Myocyte (in vitro differentiated cells): Measurements from ENCODE around the gene MAGEB1. TPM values are rescaled to one million over a fixed set of nuclear protein-coding genes. Genes with fewer than 3 reads are reported as not detected.

ENCODE experiments used
- DNase-seq: peaks from one replicate; pipeline ENCODE4 v3.0.0-alpha.2; 2012; ENCODE audit warnings: low read depth
- polyA plus RNA-seq: library from polyadenylated mRNA; unstranded; fragments of >200 nt; gene quantifications from one replicate; pipeline ENCODE4 v1.2.1, GENCODE V29; 2012; ENCODE audit warnings: missing spikeins
- total RNA-seq: library from RNA; depleted of rRNA; stranded (reverse); fragments of >200 nt; gene quantifications from 2 replicates; pipeline ENCODE4 v1.2.3, GENCODE V29; 2014

Gene MAGEB1
- not detected in 2 replicates for total RNA-seq
- polyA plus RNA-seq: not detected

GRCh38 chrX:30246769-30247489 lies at the start of gene MAGEB1:
Gene MAGEB1 (plus strand): TSS chrX:30247146. CDS start chrX:30250494, 3,348 bp downstream.
- DNase-seq: no peak

DNA sequence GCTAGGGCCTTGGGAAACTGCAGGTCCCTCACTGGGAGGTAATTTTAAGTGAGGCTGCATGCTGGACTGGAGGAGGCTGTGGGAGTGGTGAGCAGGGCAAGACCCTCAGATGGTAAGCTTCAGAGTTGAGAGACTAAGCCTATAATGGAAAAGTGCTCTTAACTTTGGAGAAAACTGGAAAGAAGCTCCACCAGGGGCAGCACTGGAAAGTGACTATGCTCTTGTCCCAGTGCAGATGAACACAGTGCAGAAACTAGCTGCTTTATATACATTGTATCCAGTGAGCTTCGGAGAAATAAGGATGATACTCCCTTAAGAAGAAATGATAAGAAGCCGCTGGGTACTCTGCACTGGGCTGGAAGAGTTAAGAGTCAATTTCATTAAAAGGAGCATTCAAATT lies 34.8 kb upstream of the MAGEB1 start:
- DNase-seq: no peak

GRCh38 chrX:30215357-30215843 lies 31.5 kb upstream of the MAGEB1 start, which contains the start of gene MAGEB2:
Gene MAGEB2 (plus strand): TSS chrX:30215563. CDS start chrX:30218581, 3,018 bp downstream.
- no peak for DNase-seq

- DNase-seq: no peak
These were observed 29.5 kb upstream of the MAGEB1 start for GRCh38 chrX:30217465-30217864.

GRCh38 chrX:30219372-30219771 lies 27.6 kb upstream of the MAGEB1 start:
- no peak for DNase-seq

- no peak for DNase-seq
These were observed 26.3 kb upstream of the MAGEB1 start for GRCh38 chrX:30220661-30221060.

- no peak for DNase-seq
These were observed 22.4 kb upstream of the MAGEB1 start for GRCh38 chrX:30224536-30224935.

DNA sequence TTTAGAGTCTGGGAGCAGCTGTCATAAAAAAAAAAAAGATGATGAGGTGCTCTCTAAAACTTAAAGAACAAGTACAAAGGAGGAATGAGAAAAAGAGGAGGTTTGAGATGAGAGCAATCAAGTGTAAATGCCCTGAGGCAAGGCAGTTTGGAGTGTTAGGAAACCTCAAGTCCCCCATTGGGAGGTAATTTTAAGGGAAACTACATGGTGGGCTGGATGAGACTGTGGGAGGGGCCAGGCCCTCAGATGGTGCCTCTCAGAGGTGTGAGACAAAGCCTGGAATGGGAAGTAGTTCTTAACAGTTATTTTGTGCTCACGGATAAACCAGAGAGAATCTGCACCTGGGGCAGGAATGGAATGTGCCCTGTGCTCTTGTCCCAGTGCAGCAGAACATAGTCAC lies 18.4 kb upstream of the MAGEB1 start:
- no peak for DNase-seq

- no peak for DNase-seq
These were observed 16.6 kb upstream of the MAGEB1 start, which contains the start of gene MAGEB3 for GRCh38 chrX:30230395-30230794. Gene MAGEB3 (plus strand): TSS chrX:30230657. CDS start chrX:30235925, 5,268 bp downstream.

- DNase-seq: no peak
These were observed 5.1 kb upstream of the MAGEB1 start, which contains the start of gene MAGEB4 for GRCh38 chrX:30241724-30242415. Gene MAGEB4 (plus strand): TSS chrX:30242000. CDS start chrX:30242136, 136 bp downstream.

GRCh38 chrX:30248854-30249253 lies 1.9 kb downstream of the MAGEB1 start:
- no peak for DNase-seq

GRCh38 chrX:30253257-30253656 lies 6.3 kb downstream of the MAGEB1 start:
- no peak for DNase-seq

GRCh38 chrX:30259927-30260326 lies 13.0 kb downstream of the MAGEB1 start:
- no peak for DNase-seq

- no peak for DNase-seq
These were observed 14.1 kb downstream of the MAGEB1 start for GRCh38 chrX:30261012-30261411.

GRCh38 chrX:30262763-30263162 lies 15.8 kb downstream of the MAGEB1 start:
- DNase-seq: no peak

DNA sequence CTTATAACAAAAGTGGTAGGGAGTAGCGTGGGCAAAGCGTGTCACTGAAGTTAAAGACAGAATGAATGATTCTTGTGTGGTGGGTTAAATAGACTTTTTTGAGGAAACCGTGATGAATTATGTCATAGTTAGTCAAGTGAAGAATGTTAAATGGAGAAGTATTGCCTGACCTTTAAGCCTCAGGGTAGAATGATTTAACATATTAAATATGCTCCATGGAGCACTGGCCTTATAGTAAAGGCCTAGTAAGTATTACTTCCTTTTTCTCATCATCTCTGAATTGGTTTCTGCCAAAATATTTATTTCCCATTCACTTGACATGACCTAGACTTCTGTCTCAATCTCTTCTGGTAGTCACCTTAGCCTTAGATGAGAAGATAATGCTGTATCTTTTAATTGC lies 23.7 kb downstream of the MAGEB1 start:
- no peak for DNase-seq

DNA sequence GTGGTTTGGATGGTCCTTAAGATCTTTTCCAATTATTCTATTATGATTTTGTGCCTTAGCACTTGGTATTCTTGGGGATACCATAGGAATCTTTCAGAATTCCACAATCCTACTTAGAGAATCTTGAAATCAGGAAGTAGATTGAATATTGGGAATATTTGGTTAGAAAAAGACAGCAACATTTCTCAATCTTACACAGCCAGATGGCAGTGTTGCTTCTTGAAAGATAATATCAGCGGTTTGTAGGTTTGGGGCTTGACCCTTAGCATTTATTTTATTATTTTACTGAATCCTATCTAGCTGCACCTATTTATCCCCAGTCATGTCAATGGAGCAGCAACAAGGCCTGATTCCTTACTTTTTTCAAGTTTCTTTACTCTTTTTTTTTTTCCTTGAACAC lies 28.6 kb downstream of the MAGEB1 start:
- DNase-seq: peak; percentile 36

DNA sequence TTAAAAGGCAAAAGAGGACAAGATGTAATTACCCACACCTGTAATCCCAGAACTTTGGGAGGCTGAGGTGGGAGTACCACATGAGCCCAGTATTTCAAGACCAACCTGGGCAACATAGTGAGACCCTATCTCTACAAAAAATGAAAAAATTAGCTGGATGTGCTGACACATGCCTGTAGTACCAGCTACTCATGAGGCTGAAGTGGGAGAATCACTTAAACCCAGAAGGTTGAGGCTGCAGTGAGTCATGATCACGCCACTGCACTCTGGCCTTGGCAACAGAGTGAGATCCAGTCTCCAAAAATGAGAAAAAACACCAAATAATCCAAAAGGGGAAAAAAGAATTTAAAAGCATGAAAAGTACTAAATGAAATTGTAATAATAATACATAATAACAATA lies 31.4 kb downstream of the MAGEB1 start:
- DNase-seq: no peak

- DNase-seq: no peak
These were observed 33.5 kb downstream of the MAGEB1 start for GRCh38 chrX:30280428-30280827.

DNA sequence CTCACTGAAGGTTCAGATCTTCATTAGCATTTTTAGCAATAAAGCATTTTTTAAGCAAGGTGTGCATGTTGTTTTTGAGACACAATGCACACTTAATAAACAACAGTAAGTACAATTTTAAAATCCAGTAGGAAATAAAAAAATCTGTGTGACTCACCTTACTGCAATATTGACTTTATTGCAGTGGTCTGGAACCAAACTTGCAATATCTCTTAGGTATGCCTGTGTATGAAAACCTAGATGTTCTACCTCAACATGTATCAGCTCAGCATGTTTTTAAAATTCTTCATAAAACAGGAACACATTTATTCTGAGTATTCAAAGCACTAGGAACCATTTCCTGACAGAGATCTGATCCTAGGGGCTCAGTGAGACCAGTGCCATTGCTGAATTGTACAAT lies 35.6 kb downstream of the MAGEB1 start:
- no peak for DNase-seq

GRCh38 chrX:30283456-30284200 lies 36.7 kb downstream of the MAGEB1 start:
- peak; percentile 77 for DNase-seq
